ENCODE data around the gene SERPINI1.

Gene SERPINI1

DNA sequence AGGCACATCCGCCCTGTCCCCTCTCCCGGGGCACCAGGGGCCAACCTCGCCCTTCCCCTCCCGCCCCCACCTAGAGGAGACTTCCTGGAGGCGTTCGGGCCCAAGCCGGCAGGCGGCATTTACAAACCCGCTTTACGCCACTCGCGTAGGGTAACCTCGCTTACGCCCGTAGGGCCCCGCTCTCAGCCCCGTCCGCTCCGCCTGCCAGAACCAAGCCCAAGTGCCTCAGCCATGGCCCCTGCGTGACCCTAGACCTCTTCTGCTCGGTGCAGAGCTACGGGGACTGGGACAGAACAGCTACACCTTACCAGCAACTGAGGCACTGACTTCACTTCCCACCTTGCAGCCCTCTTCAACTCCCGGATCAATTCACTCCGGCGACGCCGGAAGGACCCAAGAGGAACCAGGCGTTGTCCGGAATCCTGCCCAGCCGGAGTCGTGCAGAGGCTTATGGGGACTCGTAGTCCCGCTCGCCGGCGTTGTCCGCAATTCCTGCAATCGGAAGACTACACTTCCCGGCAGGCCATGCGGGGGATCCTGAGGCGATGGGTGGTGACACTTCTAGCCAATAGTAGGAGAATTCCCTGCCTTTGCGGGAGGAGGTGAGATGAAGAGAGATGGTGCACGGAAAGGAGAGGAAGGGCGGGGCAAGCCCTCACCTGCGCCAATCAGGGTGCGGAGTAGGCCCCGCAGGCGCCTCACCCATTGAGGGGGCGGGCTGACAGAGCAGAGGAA, 856 bp upstream of the SERPINI1 start, which contains the start of gene PDCD10:
Gene PDCD10, minus strand, starts transcription at position 395 of the 735 bp plus-strand sequence. CDS start 14,735 bp downstream, outside the sequence.
- peak; percentile 98 for DNase-seq

DNA sequence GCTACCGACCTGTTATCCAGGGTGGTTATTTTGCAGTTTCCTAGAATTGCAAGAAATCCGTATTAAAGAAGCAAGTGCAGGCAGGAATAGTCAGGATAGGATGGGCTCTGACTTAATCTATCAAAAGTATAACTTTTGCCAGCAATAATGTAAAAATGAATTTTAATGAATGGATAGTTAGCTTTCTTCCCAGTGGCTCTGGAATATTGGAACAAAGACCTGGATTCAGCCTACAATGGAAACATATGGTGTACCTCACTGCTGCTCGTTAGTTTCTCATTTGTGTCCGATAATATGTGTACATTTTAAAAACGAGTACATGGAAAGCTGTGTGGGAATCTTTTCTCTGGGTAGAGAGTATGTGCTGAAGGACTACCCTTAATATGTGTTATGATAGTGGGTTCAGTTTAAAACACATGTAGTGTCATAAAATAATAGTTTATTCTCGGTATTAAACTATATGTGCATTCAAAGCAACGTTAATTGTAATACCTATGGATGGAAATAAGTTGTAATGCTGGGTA, 805 bp downstream of the SERPINI1 start:
- DNase-seq, result no peak

DNA sequence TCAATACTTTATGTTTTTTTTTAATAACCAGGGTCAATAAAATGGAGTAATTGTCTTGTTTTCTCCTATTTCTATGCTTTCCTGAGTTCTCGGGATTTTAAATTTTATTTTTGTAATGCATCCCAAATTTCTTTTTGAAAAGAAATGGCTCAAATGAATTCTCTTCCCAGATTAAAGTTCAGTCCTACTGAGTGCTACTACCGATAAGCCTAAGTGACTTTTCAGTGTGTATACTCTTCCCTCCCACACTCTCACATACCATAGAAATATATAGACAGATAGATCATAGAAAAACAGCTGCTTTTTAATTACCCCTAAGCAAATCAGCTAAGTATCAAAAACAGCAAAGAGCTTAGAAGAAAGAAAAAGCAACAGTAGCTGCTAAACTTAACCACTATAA, 1.5 kb downstream of the SERPINI1 start:
- no peak for DNase-seq

DNA sequence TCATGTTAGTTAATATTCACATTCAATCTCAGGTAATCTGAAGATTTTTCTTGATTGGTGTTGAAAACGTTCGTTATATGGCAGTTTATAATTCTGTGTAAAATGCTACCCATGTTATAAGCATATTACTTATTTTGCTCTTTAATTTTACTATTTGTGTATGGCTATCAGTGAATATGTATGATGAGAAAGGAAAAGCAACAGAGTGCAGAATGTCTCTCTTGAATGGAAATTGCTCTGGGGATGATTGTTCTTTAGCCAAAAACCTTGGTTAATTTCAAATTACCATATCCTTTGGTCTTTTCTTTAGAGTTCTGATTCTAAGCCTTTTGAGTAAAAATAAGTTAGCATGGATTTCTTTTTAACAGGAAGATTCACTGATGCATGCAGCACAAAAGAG, 2.5 kb downstream of the SERPINI1 start:
- DNase-seq, result no peak

DNA sequence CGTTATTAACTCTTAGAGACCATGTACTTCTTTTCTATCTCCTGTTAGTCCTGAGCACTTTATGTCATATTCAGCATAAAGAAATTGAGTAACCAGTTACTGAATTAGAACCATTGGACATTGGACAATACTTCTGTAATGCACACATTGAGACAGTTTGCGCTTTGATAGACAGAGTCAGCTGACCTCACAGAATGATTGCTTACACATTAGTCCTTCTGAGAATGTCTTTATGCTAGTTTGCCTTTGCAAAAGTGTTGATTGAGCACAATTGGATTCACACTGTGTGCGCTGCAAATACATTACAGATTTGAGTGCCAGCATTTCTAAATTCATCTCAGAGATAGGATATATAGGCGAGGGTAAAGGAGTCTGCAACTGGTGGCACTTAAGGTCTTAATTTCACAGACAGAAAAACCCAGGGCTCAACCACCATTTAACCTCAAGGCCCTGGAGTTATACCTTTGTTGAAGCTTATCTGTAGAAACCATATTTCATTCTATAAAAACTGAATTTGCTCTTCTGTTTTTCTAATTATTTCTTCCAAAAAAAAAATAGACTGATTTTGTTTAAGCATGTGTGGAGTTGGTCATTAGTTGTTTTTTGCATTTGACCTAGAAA, 3.8 kb downstream of the SERPINI1 start:
- DNase-seq, result no peak

DNA sequence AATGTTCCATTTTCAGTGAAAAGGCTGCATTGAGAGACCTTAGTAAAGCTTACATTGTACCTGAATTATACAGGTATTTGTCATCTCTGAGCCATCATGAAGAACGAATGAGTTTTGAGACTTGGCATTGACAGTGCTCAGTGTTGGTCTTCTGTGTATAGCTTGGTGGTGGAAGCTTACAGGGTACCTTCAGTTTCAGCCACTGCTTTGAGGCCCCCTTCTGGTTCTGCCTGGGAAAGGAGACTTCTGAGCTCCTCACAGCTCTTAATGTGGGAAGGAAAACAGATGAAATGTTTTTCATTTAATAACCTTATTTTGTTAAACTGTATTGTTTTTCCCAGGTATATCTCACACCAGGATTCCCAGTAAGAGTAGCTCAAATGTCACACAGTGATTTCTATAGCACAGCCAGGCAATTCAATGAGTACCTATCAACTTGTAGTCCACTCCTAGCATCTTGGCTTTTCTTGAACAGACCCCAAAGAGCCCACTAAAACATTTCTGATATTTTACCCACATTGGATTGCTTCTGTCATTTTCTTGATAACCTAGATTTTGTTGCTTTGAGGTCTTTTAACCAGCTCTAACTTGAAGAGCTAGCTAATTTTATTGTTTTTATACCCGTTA, 5.6 kb downstream of the SERPINI1 start:
- DNase-seq, result no peak

DNA sequence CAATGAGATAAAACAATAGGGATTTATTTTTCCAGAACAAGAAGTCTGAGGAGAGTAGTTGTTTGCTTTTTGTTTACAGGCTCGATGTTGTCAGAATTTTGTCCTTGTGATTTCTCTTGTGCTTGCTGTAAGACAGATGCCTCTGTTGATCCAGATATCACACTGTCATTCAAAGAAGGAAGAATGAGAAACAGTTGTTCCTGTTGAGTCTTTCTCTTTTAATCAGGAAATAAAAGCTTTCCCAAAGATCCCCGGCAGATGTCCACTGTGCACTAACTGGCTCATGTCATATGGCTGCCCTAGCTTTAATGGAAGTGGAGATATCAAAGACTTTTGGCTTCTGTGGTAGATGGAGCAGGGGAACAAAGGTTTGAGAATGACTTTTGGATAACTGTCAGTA, 6.8 kb downstream of the SERPINI1 start:
- no peak for DNase-seq

DNA sequence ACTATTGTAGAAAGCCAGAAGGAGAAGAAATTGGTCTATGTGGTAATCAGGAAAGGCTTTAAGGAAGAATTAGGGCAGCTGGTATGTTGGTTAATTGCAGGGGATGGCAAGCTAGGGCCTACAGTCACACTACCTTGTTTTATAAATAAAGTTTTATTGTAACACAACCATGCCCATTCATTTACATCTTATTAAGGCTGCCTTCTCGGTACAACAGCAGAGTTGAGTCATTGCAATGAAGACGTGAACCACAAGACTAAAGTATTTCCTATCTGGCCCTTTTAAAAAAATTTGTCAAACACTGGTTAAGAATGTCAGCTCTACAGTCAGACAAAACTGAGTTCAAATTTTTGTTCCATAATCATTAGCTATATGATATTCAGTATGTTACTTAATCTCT, 8.3 kb downstream of the SERPINI1 start:
- DNase-seq, result no peak

DNA sequence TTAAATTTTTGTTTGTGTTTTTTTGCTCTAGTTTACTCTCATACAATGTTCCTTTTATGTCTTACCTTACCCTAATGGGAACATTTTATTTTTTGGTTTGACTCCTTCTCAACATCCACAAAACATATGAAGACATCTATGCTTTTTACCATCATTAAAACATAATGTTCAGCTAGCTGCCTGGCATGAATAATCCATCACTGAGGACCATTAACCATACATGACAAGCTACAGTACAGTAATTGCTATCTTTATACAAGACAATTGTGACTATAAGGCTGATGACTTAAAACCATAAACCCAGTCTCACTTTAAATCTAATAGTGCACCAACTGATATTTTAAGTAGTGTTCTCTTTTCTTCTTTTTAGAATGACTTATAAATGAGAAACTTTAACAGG, 13.7 kb downstream of the SERPINI1 start:
- DNase-seq, result no peak

DNA sequence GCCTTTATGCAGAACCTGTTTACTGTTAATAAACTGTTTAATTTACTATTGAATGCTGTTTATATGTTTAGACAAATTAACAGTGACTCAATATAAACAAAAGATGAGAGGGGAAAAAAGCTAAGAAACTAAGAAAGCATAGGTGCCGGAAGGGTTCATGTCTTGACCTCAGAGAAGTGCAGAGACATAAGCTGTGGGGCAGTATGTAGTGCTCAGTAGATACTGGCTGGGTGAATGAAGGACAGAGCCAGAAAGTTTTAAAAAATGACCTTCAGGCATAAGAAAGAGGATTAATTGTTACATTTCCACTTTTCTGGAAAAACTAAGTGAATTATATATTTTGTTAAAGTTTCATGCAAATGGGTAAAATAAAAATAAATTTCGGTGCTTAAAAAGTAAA, 14.2 kb downstream of the SERPINI1 start:
- no peak for DNase-seq

DNA sequence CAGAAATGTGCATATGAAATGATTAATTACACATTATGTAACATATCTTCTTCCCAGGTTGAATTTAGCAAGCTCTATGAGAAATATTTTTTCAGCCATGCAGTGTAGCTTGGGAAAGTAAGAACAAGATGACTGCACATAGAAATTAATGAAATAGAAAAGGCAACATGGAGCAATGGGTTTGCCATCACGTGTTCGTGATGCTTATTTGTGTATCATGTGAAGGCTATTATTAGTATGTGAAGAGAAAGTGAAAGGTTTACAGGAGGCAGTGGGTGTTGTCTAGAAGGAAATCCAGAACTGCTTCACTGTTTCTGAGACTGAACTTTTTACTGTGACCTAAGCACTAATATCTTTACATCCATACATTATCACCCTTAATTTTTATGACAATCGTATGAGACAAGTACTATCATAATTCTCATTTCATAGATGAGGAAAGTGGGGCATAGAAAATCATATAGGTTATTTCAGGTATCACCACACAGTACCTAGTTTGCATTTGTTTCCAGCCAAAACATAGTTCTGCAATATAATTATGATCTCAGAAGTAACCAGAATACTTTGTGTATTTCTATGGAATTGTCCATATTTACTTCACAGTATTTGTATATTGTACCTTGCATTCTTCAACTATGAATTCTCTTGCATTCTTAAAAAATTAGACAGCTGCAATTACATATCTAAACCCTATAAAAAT, 14.9 kb downstream of the SERPINI1 start:
- DNase-seq, result no peak

DNA sequence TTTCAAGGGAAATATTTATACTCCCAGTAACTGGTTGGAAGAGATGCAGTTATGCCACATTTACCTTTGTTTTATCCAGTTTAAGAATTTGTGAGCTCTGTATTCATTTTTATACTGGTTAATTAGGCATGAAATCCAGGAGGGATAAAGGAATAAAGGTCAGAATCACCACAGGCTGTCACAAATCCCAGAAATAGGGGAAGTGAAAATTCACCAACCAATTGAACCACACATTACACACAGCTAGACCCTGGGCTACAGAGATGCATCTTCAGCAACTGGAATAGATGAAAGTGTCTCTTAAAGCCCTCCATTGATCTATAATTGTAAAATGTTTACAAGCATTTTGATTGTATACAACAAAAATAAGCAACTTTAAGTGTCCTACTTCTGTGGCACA, 18.5 kb downstream of the SERPINI1 start:
- no peak for DNase-seq

DNA sequence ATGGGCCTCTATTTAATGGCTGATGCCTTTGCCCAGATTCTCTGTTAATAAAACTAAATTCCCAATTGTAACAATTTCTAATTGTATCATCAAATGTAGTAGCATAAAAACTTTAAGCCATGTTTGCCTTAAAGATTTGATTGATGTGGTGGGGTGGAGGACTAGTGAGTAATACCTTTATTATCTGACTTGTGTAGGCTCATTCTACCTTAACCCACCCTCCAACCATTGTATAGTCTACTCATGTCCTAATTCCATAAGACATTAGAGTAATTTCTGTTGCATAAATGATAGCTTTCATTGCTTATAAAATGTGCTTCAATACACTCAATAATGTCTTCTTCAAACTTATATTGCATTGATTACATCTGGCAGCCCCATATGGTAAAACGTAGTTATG, 25.8 kb downstream of the SERPINI1 start:
- no peak for DNase-seq

DNA sequence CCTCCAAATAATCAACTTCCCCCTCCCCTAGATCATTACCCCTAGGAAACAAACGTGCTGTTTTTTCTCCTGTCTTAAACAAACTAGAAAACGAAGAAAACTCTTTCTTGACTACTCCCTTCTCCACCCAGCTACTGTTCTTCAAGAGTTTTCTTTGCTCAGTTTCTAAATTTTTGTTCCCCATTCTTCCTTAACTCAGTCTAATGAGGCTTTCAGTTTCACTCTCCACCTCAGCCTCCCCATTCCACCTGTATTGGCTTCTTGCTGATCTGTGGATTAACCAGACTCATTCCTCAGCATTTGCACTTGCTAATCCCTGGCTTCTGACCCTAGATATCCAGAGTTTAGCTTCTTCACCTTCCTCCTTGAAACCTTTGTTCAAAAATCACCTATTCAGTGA, 26.8 kb downstream of the SERPINI1 start:
- no peak for DNase-seq

DNA sequence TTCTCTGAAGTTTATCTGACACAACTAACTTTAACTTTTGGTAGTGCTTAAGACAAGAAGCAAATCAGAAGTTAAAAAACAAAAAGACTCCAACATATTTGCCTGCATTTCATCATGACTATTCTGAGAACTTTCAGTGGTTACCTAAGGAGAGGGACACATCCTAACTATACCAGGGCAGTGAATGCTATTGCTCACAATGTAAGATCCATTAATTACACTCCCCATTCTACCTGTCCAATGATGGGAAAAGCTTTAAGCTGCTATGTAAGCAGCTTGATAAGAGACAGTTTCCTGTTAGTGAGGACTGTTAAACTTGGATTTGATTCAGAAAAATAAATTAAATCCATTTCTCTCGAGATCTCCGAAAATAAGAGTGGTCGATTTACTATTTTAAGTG, 37.5 kb downstream of the SERPINI1 start:
- no peak for DNase-seq

DNA sequence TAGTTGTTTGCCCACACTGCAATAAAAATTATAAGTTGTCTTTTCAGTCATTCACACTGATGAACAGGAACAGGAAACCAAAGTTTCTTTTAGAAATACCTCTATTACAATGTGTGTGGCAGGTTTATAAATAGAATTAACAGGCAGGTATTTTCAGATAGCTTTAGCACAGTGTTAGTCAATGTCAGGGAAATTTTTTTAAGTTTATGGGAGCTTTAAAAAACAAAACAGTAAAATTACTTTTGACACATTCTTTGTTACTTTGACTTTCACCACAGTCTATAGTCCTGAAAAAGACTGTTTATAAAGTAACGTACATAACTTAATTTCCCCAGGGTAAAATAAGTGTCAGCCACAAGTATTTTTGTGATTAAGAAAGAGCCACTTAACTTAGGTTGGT, 38.1 kb downstream of the SERPINI1 start:
- no peak for DNase-seq

DNA sequence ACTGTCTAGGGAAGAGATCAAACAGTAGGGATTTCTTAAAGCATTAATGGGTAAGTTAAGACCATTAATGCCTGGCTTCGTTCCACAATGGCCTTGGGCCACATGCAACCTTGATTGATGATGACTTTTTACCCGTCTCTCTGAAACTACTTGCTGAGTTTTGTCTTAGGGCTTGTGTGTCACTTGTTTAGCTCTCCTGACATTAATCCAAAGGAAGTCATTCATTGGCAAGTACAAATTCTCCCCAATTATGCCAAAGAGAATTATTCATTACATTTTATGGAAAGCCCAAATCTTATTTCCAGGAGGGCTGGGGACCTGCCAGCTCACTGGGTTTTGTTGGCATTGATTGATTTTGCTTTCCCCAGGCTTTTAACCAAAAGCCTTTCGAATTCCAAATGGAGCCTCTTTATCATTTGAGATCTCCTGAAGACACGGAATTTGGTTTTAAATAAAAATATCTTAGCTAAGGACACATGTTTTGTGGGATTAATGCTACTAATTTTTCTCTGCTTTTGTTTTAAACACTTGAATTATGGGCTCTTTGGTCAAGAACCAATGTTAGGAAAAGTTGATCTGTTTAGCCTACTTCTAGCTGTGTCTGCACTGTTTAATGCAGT, 40.7 kb downstream of the SERPINI1 start:
- no peak for DNase-seq

DNA sequence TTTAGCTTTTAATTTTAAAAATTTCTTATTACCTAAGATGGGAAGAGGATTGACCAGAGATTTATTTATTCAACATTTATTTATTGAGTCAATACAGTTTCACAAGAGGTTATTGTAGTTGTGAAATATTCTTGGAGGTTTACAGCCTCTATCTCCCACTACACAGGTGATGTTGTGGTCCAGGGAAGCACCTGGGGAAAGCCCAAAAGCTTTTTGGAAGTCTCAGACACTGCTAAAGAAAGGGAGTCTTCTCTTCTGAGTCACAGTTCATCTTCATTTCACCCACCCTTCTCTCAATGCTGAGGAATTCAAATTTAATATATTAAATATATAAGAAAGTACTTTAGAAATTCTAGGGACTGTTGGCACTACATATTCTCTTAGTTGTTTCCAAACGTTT, 41.8 kb downstream of the SERPINI1 start:
- DNase-seq, result no peak

DNA sequence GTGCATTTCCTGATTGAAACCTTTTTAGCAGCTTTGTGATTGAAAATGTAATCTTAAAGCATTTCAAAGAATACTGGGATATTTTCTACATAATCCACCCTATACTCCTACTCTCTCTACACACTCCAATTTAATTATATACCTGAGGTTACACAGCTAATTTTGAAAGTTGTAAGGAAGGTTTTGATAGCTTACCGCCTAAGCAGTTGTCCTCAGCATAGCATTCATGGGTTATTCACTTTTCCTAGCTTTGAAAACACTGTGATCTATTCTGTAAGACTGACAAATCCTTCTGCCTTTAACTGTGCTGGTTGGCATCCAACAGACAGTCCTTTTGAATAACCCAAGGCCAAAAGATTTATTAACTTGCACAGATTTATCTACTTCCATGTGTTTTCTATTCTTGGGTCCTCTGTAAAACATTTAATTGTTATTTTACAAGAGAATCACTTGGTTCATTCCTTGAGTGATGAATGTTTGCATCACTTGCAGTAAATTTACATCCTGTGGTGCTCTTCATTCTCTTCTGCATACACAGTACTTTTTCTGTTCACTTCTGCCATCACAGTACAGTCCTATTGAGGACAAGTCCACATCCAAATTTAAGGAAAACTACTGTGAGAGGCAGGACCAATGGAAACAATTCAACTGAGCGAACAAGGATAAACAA, 44.8 kb downstream of the SERPINI1 start:
- no peak for DNase-seq

DNA sequence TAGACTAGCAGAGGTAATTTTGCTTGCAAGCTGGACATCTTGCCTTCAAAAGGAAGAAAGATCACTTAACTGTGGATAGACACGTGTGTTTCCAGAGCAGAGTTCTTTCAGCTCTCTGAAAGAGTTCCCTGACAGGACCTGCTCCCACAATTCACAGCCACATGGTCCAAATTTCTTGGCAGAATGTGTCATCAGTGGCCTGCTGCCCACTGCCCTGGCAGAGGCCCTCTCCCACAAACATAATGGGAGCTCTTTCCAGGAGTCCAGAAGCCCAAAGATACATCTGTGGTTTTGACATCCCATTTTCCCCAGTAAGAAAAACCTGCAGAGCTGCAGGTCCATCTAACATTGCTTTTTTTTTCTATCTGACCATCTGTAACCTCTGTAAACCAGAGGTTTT, 48.3 kb downstream of the SERPINI1 start:
- DNase-seq, result no peak

DNA sequence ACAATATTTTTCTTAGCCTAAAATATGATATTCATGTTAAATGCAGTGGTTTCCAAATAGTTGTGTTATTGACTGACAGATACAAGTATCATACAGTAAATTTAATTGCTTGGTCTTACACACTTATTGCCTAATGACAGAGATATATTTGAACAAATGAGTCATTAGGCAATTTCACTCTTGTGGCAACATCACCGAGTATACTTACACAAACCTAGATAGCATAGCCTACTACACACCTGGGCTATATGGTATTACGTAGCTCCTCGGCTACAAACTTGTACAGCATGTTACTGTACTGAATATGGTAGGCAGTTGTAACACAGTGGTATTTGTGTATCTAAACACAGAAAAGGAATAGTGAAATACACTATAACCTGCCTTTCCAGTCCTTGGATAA, 50.3 kb downstream of the SERPINI1 start:
- DNase-seq, result no peak

DNA sequence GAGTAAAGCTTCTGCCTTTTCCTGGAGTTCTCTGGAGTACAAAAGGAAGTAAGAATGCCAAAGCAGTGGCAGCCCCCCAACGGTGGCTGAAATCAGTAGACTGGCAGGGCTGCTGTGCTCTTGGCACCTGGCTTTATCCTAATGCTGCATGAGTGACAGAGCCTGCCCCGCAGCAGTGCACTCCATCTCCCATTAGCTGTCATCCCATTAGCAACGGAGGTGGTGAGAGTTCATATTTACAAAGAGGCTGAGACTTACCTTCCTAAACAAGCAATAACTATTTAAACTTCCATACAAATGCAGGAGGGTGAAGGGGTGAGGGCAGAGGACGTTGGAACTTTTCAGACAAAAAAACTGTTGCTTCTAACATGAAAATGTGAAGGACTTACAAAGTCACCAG, 51.9 kb downstream of the SERPINI1 start:
- no peak for DNase-seq

All from NCI-H2227 treated with DMSO at 0.1 percent for 48 hours (cell line).